Neural cell (in vitro differentiated cells): ENCODE measurements around the gene DNAJC7. TPM values are rescaled to one million over a fixed set of nuclear protein-coding genes. Genes with fewer than 3 reads are reported as not detected.

Source experiments
- H2AFZ ChIP-seq: fragments of 200-600, 300-800 bp; sonication (generic), shearing (Covaris generic); 2 replicates; pipeline ENCODE4 v1.6.0; 2014; ENCODE audit warnings: low read depth, mild to moderate bottlenecking, antibody characterized with exemption, low read length, moderate library complexity
- H3F3A ChIP-seq: fragments of 200-600 bp; shearing (Covaris generic); 2 replicates; pipeline ENCODE4 v1.6.1; 2016; ENCODE audit warnings: mild to moderate bottlenecking, moderate library complexity, mixed read lengths, antibody characterized with exemption, low read length; ENCODE audit not compliant: insufficient read depth, poor library complexity, severe bottlenecking
- H3K27ac ChIP-seq: fragments of 200-600, 300-800 bp; sonication (generic), shearing (Covaris generic); 2 replicates; pipeline ENCODE4 v1.5.1; 2014; ENCODE audit warnings: mild to moderate bottlenecking, low read length, moderate library complexity
- H3K27me3 ChIP-seq: fragments of 300-800, 200-600 bp; sonication (generic), shearing (Covaris generic); 2 replicates; pipeline ENCODE4 v1.6.0; 2014; ENCODE audit warnings: mild to moderate bottlenecking, low read depth, low read length, moderate library complexity; ENCODE audit not compliant: insufficient read depth
- H3K36me3 ChIP-seq: fragments of 300-800, 200-600 bp; sonication (generic), shearing (Covaris generic); 2 replicates; pipeline ENCODE4 v1.5.1; 2014; ENCODE audit warnings: mild to moderate bottlenecking, antibody characterized with exemption, low read length, moderate library complexity; ENCODE audit not compliant: insufficient read depth
- H3K4me2 ChIP-seq: fragments of 300-800, 200-600 bp; sonication (generic), shearing (Covaris generic); 2 replicates; pipeline ENCODE4 v1.6.0; 2014; ENCODE audit warnings: mild to moderate bottlenecking, low read length
- H3K4me3 ChIP-seq: fragments of 300-800, 200-600 bp; sonication (generic), shearing (Covaris generic); 2 replicates; pipeline ENCODE4 v1.5.1; 2014; ENCODE audit warnings: mild to moderate bottlenecking, low read length, moderate library complexity
- H3K79me2 ChIP-seq: fragments of 200-600 bp; shearing (Covaris generic); replicated peaks from 2 replicates; pipeline ENCODE4 v1.6.0; 2014; ENCODE audit warnings: mild to moderate bottlenecking, low read length, moderate library complexity; ENCODE audit not compliant: insufficient read depth
- H3K9ac ChIP-seq: fragments of 300-800, 200-600 bp; sonication (generic), shearing (Covaris generic); 2 replicates; pipeline ENCODE4 v1.6.1; 2016; ENCODE audit warnings: mild to moderate bottlenecking, low read length, mixed read lengths
- H3K9me2 ChIP-seq: fragments of 200-600 bp; shearing (Covaris generic); 2 replicates; pipeline ENCODE4 v1.6.1; 2016; ENCODE audit warnings: mild to moderate bottlenecking, low read length, mixed read lengths; ENCODE audit not compliant: insufficient read depth
- H3K9me3 ChIP-seq: fragments of 200-600, 300-800 bp; sonication (generic), shearing (Covaris generic); 2 replicates; pipeline ENCODE4 v1.6.1; 2016; ENCODE audit warnings: mild to moderate bottlenecking, mixed run types, low read length, moderate library complexity, mixed read lengths
- H4K20me1 ChIP-seq: fragments of 200-600 bp; shearing (Covaris generic); 2 replicates; pipeline ENCODE4 v1.6.1; 2016; ENCODE audit warnings: mild to moderate bottlenecking, mixed run types; ENCODE audit not compliant: insufficient read depth
- EP300 ChIP-seq: fragments of 450-650 bp; conservative IDR thresholded peaks from 2 replicates; pipeline ENCODE4 v1.6.1; 2014; ENCODE audit warnings: antibody characterized with exemption, mild to moderate bottlenecking, moderate library complexity; ENCODE audit not compliant: poor library complexity, severe bottlenecking
- EZH2 ChIP-seq: fragments of 200-600, 300-800 bp; shearing (Covaris generic), sonication (generic); IDR thresholded peaks from 2 replicates; pipeline ENCODE4 v1.6.1; 2014; ENCODE audit warnings: antibody characterized with exemption, low read length, borderline replicate concordance, mild to moderate bottlenecking; ENCODE audit not compliant: insufficient read depth, poor library complexity, severe bottlenecking
- MXI1 ChIP-seq: fragments of 450-650 bp; conservative IDR thresholded peaks from 2 replicates; pipeline ENCODE4 v1.6.1; 2014; ENCODE audit warnings: antibody characterized with exemption, mild to moderate bottlenecking; ENCODE audit not compliant: poor library complexity, severe bottlenecking
- POLR2AphosphoS5 ChIP-seq: IDR thresholded peaks from 2 replicates; pipeline ENCODE4 v1.6.1; 2012
- RAD21 ChIP-seq: fragments of 450-650 bp; conservative IDR thresholded peaks from 2 replicates; pipeline ENCODE4 v1.6.1; 2014; ENCODE audit warnings: antibody characterized with exemption, mild to moderate bottlenecking, moderate library complexity
- REST ChIP-seq: IDR thresholded peaks from 2 replicates; pipeline ENCODE4 v1.6.1; 2012; ENCODE audit warnings: borderline replicate concordance
- SMC3 ChIP-seq: fragments of 450-650 bp; conservative IDR thresholded peaks from 2 replicates; pipeline ENCODE4 v1.6.1; 2014; ENCODE audit warnings: antibody characterized with exemption, mild to moderate bottlenecking, moderate library complexity; ENCODE audit not compliant: poor library complexity
- TAF1 ChIP-seq: IDR thresholded peaks from 2 replicates; pipeline ENCODE4 v1.6.1; 2012; ENCODE audit warnings: low read depth
- polyA plus RNA-seq: library from polyadenylated mRNA; depleted of rRNA; stranded (reverse); fragments of >200 nt; gene quantifications from 2 replicates; pipeline ENCODE4 v1.2.3, GENCODE V29; 2014
- TF ChIP-seq, protein P1 (sequence below): fragments of 450-650 bp; IDR thresholded peaks from 2 replicates; pipeline ENCODE4 v1.5.1; 2014; ENCODE audit warnings: antibody characterized with exemption, mild to moderate bottlenecking, moderate library complexity; ENCODE audit not compliant: poor library complexity, severe bottlenecking

DNAJC7 gene
- polyA plus RNA-seq, 1 donor from 2014 or later = 126 TPM

GRCh38 chr17:42028791-42029127 is 11.5 kb upstream of the DNAJC7 start (continued):
- TF ChIP-seq, protein P1, sequence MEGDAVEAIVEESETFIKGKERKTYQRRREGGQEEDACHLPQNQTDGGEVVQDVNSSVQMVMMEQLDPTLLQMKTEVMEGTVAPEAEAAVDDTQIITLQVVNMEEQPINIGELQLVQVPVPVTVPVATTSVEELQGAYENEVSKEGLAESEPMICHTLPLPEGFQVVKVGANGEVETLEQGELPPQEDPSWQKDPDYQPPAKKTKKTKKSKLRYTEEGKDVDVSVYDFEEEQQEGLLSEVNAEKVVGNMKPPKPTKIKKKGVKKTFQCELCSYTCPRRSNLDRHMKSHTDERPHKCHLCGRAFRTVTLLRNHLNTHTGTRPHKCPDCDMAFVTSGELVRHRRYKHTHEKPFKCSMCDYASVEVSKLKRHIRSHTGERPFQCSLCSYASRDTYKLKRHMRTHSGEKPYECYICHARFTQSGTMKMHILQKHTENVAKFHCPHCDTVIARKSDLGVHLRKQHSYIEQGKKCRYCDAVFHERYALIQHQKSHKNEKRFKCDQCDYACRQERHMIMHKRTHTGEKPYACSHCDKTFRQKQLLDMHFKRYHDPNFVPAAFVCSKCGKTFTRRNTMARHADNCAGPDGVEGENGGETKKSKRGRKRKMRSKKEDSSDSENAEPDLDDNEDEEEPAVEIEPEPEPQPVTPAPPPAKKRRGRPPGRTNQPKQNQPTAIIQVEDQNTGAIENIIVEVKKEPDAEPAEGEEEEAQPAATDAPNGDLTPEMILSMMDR = no peak

DNA sequence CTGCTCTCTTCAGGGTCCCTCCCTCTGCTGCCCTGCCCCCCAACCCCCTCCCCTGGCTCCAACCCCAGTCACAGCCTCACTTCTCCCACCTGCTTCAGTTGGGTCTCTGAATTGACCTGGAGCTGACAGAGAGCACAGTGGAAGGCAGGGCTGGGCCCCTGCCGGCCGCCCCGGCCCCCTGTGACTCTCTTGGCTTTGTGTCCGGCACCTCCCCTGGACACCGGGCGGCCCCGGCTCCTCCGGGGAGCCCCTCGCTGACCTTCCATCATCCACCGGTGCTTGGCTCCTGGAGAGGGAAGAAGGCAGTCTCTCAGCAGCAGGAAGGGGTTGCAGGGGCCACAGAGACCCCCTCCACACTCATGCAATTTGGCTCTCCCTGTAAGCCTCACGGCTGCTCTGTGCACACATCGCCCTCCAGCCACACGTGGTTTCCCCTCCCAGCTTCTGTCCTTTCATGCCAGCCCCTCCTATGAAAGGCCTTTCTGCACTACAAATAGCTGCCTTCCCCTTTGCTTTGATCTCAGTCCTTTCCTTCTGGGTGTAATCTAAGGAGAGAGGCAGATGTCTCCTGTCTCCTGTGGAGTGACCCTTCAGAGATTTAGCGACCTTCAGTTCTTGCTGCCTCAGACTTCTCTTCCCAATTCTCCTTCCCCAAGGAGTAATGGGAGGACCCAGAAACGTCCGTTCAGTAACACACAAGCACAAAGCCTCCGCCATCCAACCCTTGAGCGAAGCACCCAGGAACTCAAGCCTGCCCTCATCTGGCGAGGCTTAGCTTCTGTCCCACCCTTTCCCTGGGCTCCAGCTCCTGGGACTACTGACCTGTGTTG is 10.9 kb upstream of the DNAJC7 start:
- Histone ChIP-seq H3K27ac (peak overlapping the region; percentile 12), H3K36me3 (no peaks in the 10 kb centered on the region), H3K4me3 (no peak overlapping the region), H3K9ac (peak overlapping the region; percentile 4), H3K9me3 (no peaks in the 10 kb centered on the region), H4K20me1 (no peaks in the 10 kb centered on the region), H3K79me2 (no peaks in the 10 kb centered on the region), H2AFZ (no peak overlapping the region), H3K9me2 (no peaks in the 10 kb centered on the region), H3K27me3 (no peaks in the 10 kb centered on the region), H3F3A (no peaks in the 10 kb centered on the region), H3K4me2 (no peak overlapping the region)
- TF ChIP-seq REST = no peak
- no peak for TF ChIP-seq TAF1
- no peak for TF ChIP-seq MXI1
- no peak for TF ChIP-seq EP300
- TF ChIP-seq EZH2 = no peak

DNA sequence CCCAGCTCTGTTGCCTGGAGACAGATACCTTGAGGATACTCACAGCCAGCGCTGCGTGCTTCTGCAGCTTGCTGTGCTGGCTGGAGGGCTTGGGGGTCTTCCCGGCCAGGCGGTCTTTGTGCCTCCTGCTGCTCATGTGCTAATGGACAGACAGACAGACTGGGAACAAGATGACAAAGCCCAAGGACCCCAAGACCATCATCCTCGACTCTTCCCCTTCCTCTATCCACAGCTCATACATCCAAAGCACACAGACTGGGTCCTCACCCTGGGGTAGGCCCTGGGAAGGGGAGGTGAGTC is 10.3 kb upstream of the DNAJC7 start:
- H3F3A ChIP-seq = no peaks in the 10 kb centered on the region
- no peaks in the 10 kb centered on the region for H3K27me3 ChIP-seq
- no peaks in the 10 kb centered on the region for H3K36me3 ChIP-seq
- no peaks in the 10 kb centered on the region for H3K9me3 ChIP-seq
- no peaks in the 10 kb centered on the region for H3K9me2 ChIP-seq
- no peak overlapping the region for H2AFZ ChIP-seq
- no peak overlapping the region for H3K4me2 ChIP-seq
- H4K20me1 ChIP-seq = no peaks in the 10 kb centered on the region
- H3K79me2 ChIP-seq = no peaks in the 10 kb centered on the region
- H3K9ac ChIP-seq = peak overlapping the region; percentile 4
- peak overlapping the region; percentile 12 for H3K27ac ChIP-seq
- TF ChIP-seq TAF1 = no peak
- TF ChIP-seq MXI1 = no peak
- no peak for TF ChIP-seq RAD21
- no peak for TF ChIP-seq POLR2AphosphoS5
- TF ChIP-seq, protein P1 = no peak
- TF ChIP-seq SMC3 = no peak
- no peak for TF ChIP-seq REST
- TF ChIP-seq EZH2 = no peak
- TF ChIP-seq EP300 = no peak
- no peak overlapping the region for H3K4me3 ChIP-seq
